ENCODE measurements around the gene USP5.
A peak's percentile ranks its signal among the peaks of the same experiment; 100 is the strongest.
"Not testable (repeated sequence)": the region's sequence is repeated elsewhere in the genome, so short reads cannot be mapped to it uniquely, and the experiment has no call there.

Gene USP5

DNA sequence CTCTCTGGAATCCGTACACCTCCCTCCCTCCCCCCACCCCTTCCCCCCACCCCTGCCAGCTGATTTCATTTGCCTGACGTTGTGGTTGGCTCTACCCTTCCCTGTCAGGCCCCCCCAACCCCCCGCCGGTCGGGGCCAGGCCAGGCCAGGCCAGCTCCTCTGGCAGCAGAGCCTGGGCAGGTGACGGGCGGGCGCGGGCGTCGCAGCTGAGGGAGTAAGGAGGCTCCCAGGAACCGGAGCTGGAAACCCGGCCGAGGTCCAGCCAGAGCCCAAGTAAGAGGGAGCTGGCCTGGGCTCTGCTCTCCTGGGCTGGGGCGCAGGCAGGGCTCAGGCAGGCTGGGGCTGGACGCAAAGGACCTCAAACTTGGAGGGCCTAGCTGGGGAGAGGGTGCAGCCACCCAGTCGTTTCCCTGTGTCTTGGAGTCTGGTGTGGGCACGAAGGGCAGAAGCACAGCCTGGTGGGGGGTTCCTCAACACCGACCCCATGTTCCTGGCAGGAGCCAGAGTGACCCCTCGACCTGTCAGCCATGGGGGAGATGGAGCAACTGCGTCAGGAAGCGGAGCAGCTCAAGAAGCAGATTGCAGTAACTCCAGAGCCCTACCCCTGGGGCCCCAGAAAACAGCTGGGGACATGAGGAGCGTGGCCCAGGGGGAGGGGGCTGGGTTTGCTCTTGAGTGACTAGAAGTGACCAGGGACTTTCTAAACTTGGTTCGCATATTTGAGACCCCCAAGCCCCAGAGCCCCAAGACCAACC is 11.0 kb upstream of the USP5 start, which contains the start of gene GNB3:
Gene GNB3 (plus strand): TSS at position 165 of the 755 bp plus-strand sequence. CDS start 363 bp downstream, at position 528.
- DNase-seq (ENCODE audit: low spot score), result no peak

DNA sequence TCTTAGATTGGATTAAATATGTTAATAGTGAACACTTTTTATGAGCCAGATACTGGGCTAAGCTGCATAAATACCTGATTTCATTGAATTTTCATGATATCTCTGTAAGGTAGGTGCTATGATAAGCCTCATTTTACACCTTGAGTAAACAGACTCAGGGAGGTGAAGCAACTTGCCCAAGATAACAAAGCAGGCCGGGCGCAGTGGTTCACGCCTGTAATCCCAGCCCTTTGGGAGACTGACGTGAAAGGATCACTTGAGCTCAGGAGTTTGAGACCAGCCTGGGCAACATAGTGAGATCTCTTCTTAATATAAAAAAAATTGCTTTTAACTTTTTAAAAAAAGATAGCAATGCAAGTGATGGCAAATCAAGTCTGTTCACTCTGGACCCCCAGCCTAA is 9.9 kb upstream of the USP5 start:
- no peak for DNase-seq (ENCODE audit: low spot score)

DNA sequence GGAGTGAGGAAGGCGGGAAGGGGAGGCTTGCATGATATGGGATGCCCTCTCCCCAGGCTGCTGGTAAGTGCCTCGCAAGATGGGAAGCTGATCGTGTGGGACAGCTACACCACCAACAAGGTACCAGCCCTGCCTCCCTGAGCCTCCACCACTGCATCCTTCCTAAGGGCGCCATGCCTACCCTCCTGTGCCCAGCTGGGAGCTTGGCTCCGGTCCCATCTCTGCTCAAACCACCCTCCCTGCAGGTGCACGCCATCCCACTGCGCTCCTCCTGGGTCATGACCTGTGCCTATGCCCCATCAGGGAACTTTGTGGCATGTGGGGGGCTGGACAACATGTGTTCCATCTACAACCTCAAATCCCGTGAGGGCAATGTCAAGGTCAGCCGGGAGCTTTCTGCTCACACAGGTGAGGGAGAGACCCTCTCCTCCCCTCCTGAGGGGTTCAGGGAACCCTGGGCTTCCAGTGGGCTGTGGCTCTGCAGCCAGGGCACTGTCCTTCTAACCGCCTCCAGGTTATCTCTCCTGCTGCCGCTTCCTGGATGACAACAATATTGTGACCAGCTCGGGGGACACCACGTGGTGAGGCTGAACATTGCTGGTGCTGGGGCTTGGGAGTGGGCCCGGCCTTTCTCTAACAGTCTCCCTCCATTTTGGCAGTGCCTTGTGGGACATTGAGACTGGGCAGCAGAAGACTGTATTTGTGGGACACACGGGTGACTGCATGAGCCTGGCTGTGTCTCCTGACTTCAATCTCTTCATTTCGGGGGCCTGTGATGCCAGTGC is 8.6 kb upstream of the USP5 start:
- DNase-seq (ENCODE audit: low spot score), result no peak

DNA sequence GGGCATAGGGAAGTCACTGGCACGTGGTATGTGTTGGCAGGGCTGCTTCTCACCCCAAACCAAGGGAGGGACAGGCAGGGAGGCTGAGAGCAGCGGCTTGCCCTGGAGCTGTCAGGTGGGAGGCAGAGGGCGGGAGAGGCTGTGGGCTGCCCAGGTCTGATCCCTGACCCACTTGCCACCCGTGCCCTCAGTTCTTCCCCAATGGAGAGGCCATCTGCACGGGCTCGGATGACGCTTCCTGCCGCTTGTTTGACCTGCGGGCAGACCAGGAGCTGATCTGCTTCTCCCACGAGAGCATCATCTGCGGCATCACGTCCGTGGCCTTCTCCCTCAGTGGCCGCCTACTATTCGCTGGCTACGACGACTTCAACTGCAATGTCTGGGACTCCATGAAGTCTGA is 6.6 kb upstream of the USP5 start:
- DNase-seq (ENCODE audit: low spot score), result no peak

DNA sequence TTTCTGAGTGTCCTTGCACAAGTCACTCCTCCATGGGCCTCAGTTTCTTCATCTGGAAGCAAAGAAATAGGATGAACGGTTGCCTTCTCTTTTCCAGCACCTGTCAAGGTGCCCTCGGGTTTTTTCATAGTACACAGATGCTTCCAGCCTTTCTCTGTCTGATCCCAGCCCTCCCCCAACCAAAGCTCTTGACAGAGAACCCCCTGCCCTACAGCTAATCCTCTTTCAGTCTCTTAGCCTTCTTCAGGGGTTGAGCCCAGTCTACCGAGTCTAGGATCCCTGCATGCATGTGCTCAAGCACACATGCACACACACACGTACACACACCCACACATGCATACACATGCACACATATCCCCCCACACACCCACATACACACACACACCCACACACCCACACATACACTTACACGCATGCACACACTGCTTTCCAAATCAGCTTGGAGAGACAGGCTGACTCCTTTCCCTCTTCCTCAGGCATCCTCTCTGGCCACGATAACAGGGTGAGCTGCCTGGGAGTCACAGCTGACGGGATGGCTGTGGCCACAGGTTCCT is 5.6 kb upstream of the USP5 start:
- no peak for DNase-seq (ENCODE audit: low spot score)

DNA sequence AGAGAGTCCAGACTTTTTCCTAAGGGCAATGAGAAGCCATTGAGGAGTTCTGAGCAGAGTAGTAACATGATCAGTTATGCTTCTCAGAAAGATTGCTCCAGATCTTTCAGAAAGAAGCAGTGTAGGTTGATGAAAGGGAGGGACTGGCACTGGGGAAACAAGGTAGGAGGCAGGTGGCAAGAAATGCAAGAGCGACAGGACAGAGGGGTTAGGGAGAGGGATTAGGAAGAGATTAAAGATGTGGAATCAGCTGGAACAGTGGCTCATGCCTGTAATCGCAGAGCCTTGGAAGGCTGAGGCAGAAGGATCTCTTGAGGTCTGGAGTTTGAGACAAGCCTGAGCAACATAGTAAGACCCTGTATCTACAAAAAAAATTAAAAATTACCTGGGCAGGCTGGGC is 4.3 kb upstream of the USP5 start:
- DNase-seq (ENCODE audit: low spot score), result no peak

DNA sequence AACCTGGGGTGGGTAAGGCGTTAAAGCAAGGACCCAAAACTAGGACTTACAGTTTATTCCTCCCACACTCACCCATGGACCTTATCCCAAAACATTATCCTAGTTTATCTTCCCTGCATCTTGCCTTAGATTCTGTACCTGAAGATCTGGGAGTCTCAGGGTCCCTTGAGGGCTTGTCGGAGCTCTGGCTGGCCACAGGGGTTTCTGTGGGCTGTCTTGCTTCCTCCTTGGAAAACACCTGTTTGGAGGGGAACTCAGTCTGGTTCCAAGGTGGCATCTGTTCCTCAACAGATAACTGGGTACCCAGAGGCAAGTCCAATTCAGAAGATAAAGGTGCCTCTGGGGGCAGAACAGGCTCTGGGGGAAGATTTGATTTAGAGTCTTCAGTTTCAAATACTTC is 2.5 kb upstream of the USP5 start:
- no peak for DNase-seq (ENCODE audit: low spot score)

DNA sequence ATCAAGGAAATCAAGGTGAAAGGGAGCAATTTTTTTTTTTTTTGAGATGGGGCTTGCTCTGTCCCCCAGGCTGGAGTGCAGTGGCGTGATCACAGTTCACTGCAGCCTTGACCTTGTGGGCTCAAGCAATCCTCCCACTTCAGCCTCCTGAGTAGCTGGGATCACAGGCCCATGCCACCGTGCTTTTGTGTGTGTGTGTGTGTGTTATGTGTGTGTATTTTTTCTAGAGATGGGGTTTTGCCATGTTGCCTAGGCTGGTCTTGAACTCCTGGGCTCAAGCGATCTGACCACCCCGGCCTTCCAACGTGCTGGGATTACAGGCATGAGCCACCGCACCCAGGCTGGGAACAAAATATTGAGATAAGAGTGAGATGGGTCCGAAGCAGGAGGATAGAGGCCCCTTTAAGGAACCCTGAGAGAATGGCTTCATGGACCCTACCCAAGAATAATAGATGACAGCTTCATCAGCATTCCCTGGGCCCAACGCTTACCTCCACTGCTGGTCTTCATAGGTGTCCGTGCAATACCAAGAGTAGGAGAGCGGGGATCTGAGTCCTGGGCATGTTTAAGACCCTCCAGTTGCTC is 1.9 kb upstream of the USP5 start:
- no peak for DNase-seq (ENCODE audit: low spot score)

DNA sequence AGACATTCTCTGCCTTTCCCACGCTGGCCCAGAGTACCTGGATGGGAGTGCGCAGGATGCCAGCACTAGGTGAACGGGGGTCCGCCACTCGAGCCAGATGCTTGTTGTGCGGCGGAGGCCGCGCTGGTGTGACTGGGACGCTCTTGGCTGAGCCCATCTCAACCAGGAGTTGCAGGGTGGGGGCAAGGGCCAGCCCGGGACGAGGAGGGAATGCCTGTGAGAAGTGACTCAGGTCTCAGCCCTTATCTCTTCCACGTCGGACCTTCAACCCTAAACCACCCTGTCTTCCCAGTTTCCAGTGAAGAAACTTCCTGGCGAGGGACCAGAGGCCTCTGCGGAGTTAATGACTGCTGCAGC is 1.2 kb upstream of the USP5 start:
- DNase-seq (ENCODE audit: low spot score), result no peak

DNA sequence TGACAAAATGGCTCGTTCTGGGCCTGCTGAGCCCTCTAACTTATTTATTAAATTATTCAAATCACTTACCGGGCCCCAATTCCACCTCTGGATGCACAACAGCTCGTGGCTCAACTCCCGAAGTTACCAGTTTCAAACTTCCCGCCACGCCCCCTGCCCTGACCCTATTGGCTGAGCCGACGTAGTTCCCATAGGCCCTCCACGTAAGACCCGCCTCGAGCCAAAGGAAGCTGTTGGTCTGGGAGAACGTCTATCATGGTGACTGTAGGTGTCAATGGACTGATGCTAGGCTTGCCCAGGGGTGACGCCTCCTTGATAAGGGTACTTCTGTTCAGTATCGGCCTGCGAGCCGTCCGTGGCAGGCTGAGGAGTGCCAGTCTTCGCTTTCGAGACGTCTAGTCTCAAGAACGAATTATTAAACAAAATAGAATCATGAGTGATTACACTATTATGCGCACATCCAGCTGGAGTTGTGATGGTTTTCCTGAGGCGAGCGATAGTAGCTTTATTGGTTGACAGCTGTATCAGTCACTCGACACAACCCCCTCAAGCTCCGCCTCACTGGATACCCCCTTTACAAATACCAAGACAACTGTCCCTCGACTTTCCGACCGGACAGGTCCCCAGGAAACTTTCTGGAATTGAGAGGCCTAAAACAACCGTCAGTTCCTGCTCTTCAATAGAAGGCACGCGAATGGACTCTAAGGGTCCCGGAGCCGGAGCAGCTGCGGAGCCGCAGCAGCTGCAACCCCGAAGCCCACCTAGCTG is 613 bp upstream of the USP5 start, which contains the start of gene CDCA3:
Gene CDCA3 (minus strand): TSS at position 134 of the 768 bp plus-strand sequence. CDS start 334 bp downstream, outside the sequence.
- peak; percentile 98 for DNase-seq (ENCODE audit: low spot score)

DNA sequence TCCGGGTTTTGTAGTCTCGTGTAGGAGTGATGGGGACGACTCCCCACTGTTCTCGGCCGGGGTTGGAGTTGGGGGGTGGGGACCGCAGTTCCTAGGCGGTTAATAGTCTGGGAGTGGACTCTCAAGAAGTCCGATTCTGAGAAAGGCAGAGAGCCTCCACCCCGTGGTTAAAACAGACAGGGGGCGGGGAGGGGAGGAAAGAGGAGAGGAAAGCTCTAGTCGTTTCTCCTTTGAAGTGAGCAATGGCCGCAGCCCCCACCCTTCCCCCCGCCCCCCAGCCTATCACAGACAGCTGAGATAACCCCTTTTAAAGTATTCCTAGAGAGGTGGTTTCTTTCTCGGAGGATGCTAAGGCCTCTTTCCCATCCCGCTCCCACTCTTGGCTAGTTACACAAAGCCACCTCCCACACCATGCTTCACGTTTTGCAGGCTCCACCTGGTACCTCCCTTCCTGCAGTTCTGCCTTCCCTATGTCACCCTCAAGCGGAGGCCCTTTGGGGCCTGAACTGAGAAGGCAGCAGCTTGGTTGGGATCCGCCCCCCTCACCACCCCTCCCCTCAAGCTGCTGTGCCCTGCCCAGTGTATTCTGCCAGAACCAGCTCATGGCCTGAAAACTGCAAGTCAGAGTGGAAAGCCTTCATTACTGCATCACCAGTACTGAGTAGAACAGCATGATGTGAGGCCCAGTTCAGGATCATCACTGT is 853 bp downstream of the USP5 start:
- peak; percentile 77 for DNase-seq (ENCODE audit: low spot score)

DNA sequence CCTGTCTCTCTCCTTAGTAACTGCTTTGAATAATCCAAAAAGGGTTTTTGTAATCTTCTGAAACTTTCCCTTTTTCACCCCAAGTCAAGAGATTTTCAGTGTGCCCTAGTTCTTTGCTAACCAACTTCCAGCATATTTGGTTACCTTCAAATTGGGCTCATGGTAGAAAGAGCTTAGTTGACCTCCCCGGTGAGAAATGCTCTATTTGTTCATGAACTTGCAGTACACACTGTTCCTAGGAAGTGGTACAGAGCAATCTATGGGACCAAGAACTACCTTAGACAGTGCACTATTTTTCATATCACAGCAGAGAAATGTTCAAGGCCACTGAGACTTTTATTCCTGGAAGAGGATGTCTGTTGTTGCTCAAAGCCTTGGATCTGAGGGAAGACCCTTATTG is 1.7 kb downstream of the USP5 start:
- DNase-seq (ENCODE audit: low spot score), result no peak

DNA sequence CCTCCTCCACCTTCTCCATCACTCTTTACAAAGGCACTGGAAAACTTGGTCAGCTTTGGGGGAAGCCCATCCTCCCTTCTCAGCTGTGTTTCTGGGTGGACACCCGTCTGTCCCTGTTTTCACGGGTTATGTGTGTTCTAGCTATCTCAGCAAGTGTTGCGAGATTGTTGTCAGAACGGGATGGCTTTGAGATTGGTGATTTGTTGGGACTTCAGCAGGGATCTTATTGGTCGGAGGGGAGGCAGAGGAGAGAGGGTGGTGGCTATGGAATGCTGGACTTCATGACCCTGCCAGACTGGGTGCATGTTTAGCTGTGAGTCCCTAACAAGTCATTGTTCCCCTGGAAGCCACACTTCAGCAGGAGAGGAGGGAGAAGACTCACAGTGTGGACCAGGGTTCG is 2.1 kb downstream of the USP5 start:
- DNase-seq (ENCODE audit: low spot score), result no peak

DNA sequence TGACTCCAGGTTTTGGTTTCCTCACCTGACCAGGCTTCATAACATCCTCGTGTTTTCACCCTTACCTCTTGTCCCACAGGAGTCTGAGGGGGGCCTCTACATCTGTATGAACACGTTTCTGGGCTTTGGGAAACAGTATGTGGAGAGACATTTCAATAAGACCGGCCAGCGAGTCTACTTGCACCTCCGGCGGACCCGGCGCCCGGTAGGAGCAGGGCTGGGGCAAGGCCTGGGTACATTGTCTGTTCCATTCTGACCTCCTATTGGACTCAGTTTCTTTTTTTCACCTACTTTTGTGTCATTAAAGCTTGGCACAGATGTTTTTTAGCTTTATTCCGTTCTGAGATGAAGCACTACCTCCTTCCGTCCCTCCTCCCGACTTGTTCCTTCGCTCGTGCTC is 3.4 kb downstream of the USP5 start:
- no peak for DNase-seq (ENCODE audit: low spot score)

DNA sequence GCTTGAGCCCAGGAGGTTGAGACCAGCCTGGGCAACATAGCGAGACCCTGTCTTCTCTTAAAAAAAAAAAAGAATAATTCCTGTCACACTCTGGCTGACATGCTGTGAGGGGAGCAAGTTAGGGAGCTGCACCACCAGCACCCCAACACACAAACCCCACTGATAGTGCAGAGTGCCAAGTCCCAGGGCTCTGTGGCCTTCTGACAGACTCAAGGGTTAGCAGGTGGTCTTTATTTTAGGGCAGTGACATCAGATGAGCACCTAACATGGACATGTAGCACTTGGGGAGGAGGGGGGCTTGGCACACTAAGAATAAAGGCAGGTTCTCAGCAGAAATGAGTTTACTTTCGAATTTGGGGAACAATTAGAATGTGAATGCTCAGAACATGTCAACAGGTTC is 6.8 kb downstream of the USP5 start:
- DNase-seq (ENCODE audit: low spot score), result no peak

DNA sequence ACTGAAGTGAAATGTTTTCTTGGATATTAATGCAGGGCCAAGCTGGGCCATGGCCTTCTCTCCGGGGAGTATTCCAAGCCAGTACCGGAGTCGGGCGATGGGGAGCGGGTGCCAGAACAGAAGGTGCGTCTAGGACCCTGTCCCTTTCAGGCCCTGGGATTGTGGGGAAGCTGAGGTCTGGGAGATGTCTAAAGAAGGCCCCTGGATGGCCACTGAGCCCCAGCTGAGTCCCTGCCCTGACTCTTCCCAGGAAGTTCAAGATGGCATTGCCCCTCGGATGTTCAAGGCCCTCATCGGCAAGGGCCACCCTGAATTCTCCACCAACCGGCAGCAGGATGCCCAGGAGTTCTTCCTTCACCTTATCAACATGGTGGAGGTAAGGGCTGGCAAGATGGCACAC is 8.2 kb downstream of the USP5 start:
- DNase-seq (ENCODE audit: low spot score), result no peak

DNA sequence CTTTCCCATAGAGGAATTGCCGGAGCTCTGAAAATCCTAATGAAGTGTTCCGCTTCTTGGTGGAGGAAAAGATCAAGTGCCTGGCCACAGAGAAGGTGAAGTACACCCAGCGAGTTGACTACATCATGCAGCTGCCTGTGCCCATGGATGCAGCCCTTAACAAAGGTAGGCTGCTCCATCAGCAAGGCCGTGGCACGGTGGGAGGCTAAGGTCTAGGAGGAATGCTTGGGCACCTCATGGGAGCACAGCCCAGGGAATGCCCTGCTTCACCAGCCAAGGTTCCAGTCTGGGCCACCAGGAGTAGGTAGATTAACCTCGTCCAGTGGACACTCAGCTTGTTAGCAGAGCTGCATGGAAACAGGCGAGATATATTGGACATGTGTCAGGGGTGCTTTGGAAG is 9.0 kb downstream of the USP5 start:
- no peak for DNase-seq (ENCODE audit: low spot score)

DNA sequence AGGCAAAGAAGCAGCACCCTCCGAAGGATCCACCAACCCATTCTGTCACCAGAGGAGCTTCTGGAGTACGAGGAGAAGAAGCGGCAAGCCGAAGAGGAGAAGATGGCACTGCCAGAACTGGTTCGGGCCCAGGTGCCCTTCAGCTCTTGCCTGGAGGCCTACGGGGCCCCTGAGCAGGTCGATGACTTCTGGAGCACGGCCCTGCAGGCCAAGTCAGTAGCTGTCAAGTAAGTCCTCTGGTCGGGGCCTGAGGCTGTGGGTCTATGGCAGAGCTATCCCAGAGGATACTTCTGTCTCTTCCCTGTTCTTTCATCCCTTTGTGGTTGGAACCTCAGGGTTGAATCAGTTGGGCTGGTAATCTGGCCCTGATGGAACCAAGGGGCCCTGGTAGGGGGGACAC is 9.4 kb downstream of the USP5 start:
- no peak for DNase-seq (ENCODE audit: low spot score)

DNA sequence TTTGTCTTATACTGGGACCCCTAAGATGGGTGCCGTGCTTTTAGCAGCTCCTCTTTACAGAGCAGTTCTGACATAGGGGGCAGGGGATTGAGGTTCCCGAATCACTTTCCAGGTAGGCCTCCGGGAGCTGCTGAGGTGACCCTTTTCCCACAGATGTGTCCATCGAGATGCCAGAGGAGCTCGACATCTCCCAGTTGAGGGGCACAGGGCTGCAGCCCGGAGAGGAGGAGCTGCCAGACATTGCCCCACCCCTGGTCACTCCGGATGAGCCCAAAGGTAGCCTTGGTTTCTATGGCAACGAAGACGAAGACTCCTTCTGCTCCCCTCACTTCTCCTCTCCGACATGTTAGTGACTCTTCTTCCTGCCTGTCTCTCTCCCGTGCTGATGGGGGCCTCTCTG is 11.1 kb downstream of the USP5 start:
- DNase-seq (ENCODE audit: low spot score), result no peak

DNA sequence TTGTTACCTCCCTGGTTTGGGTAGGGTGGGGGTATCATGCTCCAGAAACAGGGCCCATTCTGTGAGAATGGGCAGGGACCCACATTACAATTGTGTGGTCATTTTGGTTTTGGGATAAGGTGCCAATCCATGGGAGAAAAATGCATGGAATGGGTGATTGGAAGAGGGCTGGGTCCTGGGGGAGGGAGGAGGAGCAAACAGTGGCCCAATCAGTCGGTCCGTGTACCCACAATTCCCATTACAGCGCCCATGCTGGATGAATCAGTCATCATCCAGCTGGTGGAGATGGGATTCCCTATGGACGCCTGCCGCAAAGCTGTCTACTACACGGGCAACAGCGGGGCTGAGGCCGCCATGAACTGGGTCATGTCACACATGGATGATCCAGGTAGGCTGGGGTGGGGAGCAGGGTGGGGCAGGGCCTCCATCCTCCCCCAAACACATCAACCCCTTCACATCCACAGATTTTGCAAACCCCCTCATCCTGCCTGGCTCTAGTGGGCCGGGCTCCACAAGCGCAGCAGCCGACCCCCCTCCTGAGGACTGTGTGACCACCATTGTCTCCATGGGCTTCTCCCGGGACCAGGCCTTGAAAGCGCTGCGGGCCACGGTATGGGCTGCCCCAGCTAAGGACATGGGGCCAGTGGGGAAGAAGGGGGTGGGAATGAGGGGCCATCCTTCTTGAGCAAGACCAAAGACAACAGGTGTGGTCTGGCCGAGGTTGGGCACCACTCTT is 11.8 kb downstream of the USP5 start:
- DNase-seq (ENCODE audit: low spot score), result no peak

DNA sequence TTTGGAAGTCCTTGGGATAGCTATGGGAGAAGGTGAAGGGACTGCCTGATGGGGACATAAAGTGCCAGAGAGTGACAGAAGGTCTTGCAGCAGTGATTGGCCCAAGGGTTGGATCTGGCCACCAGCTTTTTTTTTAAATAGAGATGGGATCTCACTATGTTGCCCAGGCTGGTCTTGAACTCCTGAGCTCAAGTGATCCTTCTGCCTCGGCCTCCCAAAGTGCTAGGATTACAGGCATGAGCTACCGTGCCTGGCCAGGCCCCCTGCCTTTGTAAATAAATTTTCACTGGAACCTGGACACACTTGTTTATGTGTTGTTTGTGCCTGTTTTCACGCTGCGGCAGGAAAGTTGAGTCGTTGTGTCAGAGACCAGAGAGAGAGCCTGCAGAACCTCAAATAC is 13.4 kb downstream of the USP5 start:
- DNase-seq (ENCODE audit: low spot score), result not testable (repeated sequence)

Data from activated CD4-positive, alpha-beta T cell treated with anti-CD3 and anti-CD28 coated beads, Interleukin-2, Interleukin-4, amounts not matched to agents 100 ng/mL and 50 ng/mL, durations not matched to agents 16 hours and 8 hours (primary cell).